Measurements from ENCODE around the gene LCTL. TPM values are rescaled to one million over a fixed set of nuclear protein-coding genes. Genes with fewer than 3 reads are reported as not detected.

LCTL gene
- total RNA-seq, 1 donor from 2014 or later, result not detected

- Mint-ChIP-seq H3K27ac (ENCODE audit: unreplicated experiment) (no peak overlapping the region), H3K36me3 (ENCODE audit: unreplicated experiment) (no peaks in the 10 kb centered on the region), H3K4me3 (ENCODE audit: unreplicated experiment) (no peak overlapping the region), H3K9me3 (ENCODE audit: unreplicated experiment) (no peaks in the 10 kb centered on the region), H3K4me1 (ENCODE audit: low read depth, unreplicated experiment) (no peaks in the 10 kb centered on the region), H3K27me3 (ENCODE audit: unreplicated experiment) (peaks cover 2% of the 10 kb centered on the region)
- TF ChIP-seq CTCF (IDR thresholded peaks at IDR 0.05; ENCODE audit: partially characterized antibody, unreplicated experiment), result no peak
- no peak for DNase-seq
Observed at GRCh38 chr15:66573348-66573718, 7.5 kb upstream of the LCTL start.

- no peaks in the 10 kb centered on the region for H3K4me1 Mint-ChIP-seq (ENCODE audit: low read depth, unreplicated experiment)
- DNase-seq, result no peak
- TF ChIP-seq CTCF (IDR thresholded peaks at IDR 0.05; ENCODE audit: partially characterized antibody, unreplicated experiment), result no peak
- H3K36me3 Mint-ChIP-seq (ENCODE audit: unreplicated experiment), result no peaks in the 10 kb centered on the region
- H3K4me3 Mint-ChIP-seq (ENCODE audit: unreplicated experiment), result no peak overlapping the region
- no peaks in the 10 kb centered on the region for H3K9me3 Mint-ChIP-seq (ENCODE audit: unreplicated experiment)
- H3K27ac Mint-ChIP-seq (ENCODE audit: unreplicated experiment), result no peak overlapping the region
- H3K27me3 Mint-ChIP-seq (ENCODE audit: unreplicated experiment), result peaks cover 2% of the 10 kb centered on the region
Observed at GRCh38 chr15:66572146-66572545, 6.3 kb upstream of the LCTL start.

GRCh38 chr15:66570842-66571478 lies 5.2 kb upstream of the LCTL start:
- no peaks in the 10 kb centered on the region for H3K36me3 Mint-ChIP-seq (ENCODE audit: unreplicated experiment)
- no peak overlapping the region for H3K4me3 Mint-ChIP-seq (ENCODE audit: unreplicated experiment)
- H3K27me3 Mint-ChIP-seq (ENCODE audit: unreplicated experiment), result peaks cover 6% of the 10 kb centered on the region
- H3K9me3 Mint-ChIP-seq (ENCODE audit: unreplicated experiment), result peaks cover 3% of the 10 kb centered on the region
- no peak for TF ChIP-seq CTCF (IDR thresholded peaks at IDR 0.05; ENCODE audit: partially characterized antibody, unreplicated experiment)
- no peak overlapping the region for H3K27ac Mint-ChIP-seq (ENCODE audit: unreplicated experiment)
- H3K4me1 Mint-ChIP-seq (ENCODE audit: low read depth, unreplicated experiment), result peaks cover 7% of the 10 kb centered on the region
- DNase-seq, result no peak

GRCh38 chr15:66570327-66570726 lies 4.5 kb upstream of the LCTL start:
- peaks cover 6% of the 10 kb centered on the region for H3K27me3 Mint-ChIP-seq (ENCODE audit: unreplicated experiment)
- DNase-seq, result no peak
- no peak overlapping the region for H3K27ac Mint-ChIP-seq (ENCODE audit: unreplicated experiment)
- peaks cover 3% of the 10 kb centered on the region for H3K9me3 Mint-ChIP-seq (ENCODE audit: unreplicated experiment)
- H3K36me3 Mint-ChIP-seq (ENCODE audit: unreplicated experiment), result no peaks in the 10 kb centered on the region
- no peak overlapping the region for H3K4me3 Mint-ChIP-seq (ENCODE audit: unreplicated experiment)
- peaks cover 7% of the 10 kb centered on the region for H3K4me1 Mint-ChIP-seq (ENCODE audit: low read depth, unreplicated experiment)
- TF ChIP-seq CTCF (IDR thresholded peaks at IDR 0.05; ENCODE audit: partially characterized antibody, unreplicated experiment), result no peak

GRCh38 chr15:66569461-66570137 lies 3.8 kb upstream of the LCTL start:
- Mint-ChIP-seq H3K9me3 (ENCODE audit: unreplicated experiment) (peaks cover 6% of the 10 kb centered on the region), H3K36me3 (ENCODE audit: unreplicated experiment) (no peaks in the 10 kb centered on the region), H3K27me3 (ENCODE audit: unreplicated experiment) (peaks cover 4% of the 10 kb centered on the region), H3K4me3 (ENCODE audit: unreplicated experiment) (no peak overlapping the region), H3K4me1 (ENCODE audit: low read depth, unreplicated experiment) (peaks cover 10% of the 10 kb centered on the region), H3K27ac (ENCODE audit: unreplicated experiment) (no peak overlapping the region)
- TF ChIP-seq CTCF (IDR thresholded peaks at IDR 0.05; ENCODE audit: partially characterized antibody, unreplicated experiment), result no peak
- no peak for DNase-seq

Measured in glutamatergic neuron (in vitro differentiated cells).